Karpas-422 (cell line): ENCODE results near the gene CILP. TPM values are rescaled to one million over a fixed set of nuclear protein-coding genes. Genes with fewer than 3 reads are reported as not detected.

Experiments used
- small RNA-seq: library from RNA; depleted of rRNA; stranded (forward); fragments of <200 nt; gene quantifications from one replicate; pipeline ENCODE3, GENCODE V24; 2014
- total RNA-seq: library from RNA; depleted of rRNA; stranded (reverse); fragments of >200 nt; shearing (Covaris generic); gene quantifications from 2 replicates; pipeline ENCODE4 v1.2.3, GENCODE V29; 2014; ENCODE audit warnings: low replicate concordance; rRNA removed

CILP gene
- total RNA-seq, 1 experiment from 2014 or later: not detected

Small RNAs within 50 kb of the gene (small RNA-seq; reads per million reads assigned to genes)
- not detected for gene AC068213.1
- gene RNU6-686P: not detected

Other genes starting within 250 kb of the CILP start
- 93.0 and 111 TPM in 2 replicates for gene SPG21, start 221.6 kb downstream of the CILP start, total RNA-seq
- 19.3 and 23.4 TPM in 2 replicates for gene MTFMT, start 181.8 kb downstream of the CILP start, total RNA-seq
- not detected in 2 replicates for gene SLC51B, start 166.1 kb downstream of the CILP start, total RNA-seq
- gene RASL12, start 143.5 kb downstream of the CILP start, total RNA-seq: not detected in 2 replicates
- not detected in 2 replicates for gene KBTBD13, start 134.7 kb downstream of the CILP start, total RNA-seq
- 6.5 and 6.8 TPM in 2 replicates for gene UBAP1L, start 96.3 kb downstream of the CILP start, total RNA-seq
- 20.5 and 23.4 TPM in 2 replicates for gene PDCD7, start 77.7 kb downstream of the CILP start, total RNA-seq
- 26.2 and 34.3 TPM in 2 replicates for gene CLPX, start 26.1 kb downstream of the CILP start, total RNA-seq
- 7.7 and 8.3 TPM in 2 replicates for gene PARP16, start 75.4 kb upstream of the CILP start, total RNA-seq
- gene RNU5A-1, start 84.6 kb upstream of the CILP start, total RNA-seq: not detected in 2 replicates
- gene RNU5B-1, start 93.2 kb upstream of the CILP start, total RNA-seq: not detected in 2 replicates
- not detected in 2 replicates for gene IGDCC3, start 166.5 kb upstream of the CILP start, total RNA-seq
- gene IGDCC4, start 211.5 kb upstream of the CILP start, total RNA-seq: 0.18 TPM in 1 of 2 replicates, not detected in the other